GM21576 (cell line): ENCODE measurements around the gene NFIA.

Experiments
- ATAC-seq: cut with Tn5 transposase; IDR thresholded peaks from one replicate; pipeline ENCODE4 v1.9.1; 2021; ENCODE audit warnings: mild to moderate bottlenecking, moderate library complexity; ENCODE audit not compliant: unreplicated experiment

NFIA gene

GRCh38 chr1:61285371-61285885, 203.1 kb downstream of the NFIA start:
- no peak for ATAC-seq

GRCh38 chr1:61287014-61287413, 204.7 kb downstream of the NFIA start:
- no peak for ATAC-seq

- ATAC-seq, result no peak
These were observed 205.4 kb downstream of the NFIA start for GRCh38 chr1:61287734-61288133.

GRCh38 chr1:61289232-61290098, 207.1 kb downstream of the NFIA start:
- no peak for ATAC-seq

- no peak for ATAC-seq
These were observed 208.2 kb downstream of the NFIA start for GRCh38 chr1:61290525-61290924.

GRCh38 chr1:61293197-61293596, 210.8 kb downstream of the NFIA start:
- ATAC-seq, result no peak

- no peak for ATAC-seq
These were observed 211.7 kb downstream of the NFIA start for GRCh38 chr1:61293986-61294504.

- no peak for ATAC-seq
These were observed 212.6 kb downstream of the NFIA start for GRCh38 chr1:61294930-61295329.

- no peak for ATAC-seq
These were observed 213.6 kb downstream of the NFIA start for GRCh38 chr1:61295818-61296537.

- ATAC-seq, result no peak
These were observed 215.5 kb downstream of the NFIA start for GRCh38 chr1:61297887-61298286.

GRCh38 chr1:61299463-61299862, 217.1 kb downstream of the NFIA start:
- ATAC-seq, result no peak

- no peak for ATAC-seq
These were observed 218.5 kb downstream of the NFIA start for GRCh38 chr1:61300899-61301298.

- no peak for ATAC-seq
These were observed 219.7 kb downstream of the NFIA start for GRCh38 chr1:61301824-61302657.

- no peak for ATAC-seq
These were observed 225.2 kb downstream of the NFIA start for GRCh38 chr1:61307422-61308142.

- ATAC-seq, result no peak
These were observed 227.7 kb downstream of the NFIA start for GRCh38 chr1:61310057-61310456.

- no peak for ATAC-seq
These were observed 228.2 kb downstream of the NFIA start for GRCh38 chr1:61310538-61310937.

- no peak for ATAC-seq
These were observed 231.6 kb downstream of the NFIA start for GRCh38 chr1:61313906-61314422.

- no peak for ATAC-seq
These were observed 232.7 kb downstream of the NFIA start for GRCh38 chr1:61315011-61315410.

GRCh38 chr1:61316493-61316892, 234.1 kb downstream of the NFIA start:
- ATAC-seq, result no peak
